Neuronal stem cell (in vitro differentiated cells): ENCODE results near the gene HOXB13.

Experiments used
- DNase-seq: peaks from one replicate; pipeline ENCODE4 v3.0.0-alpha.2; 2013; ENCODE audit warnings: low spot score
- H2AFZ ChIP-seq: one replicate; pipeline ENCODE4 v1.6.1; 2013; ENCODE audit warnings: mild to moderate bottlenecking, low read length, inconsistent platforms
- H2AK5ac ChIP-seq: 2 replicates; pipeline ENCODE4 v1.6.1; 2013; ENCODE audit warnings: low read depth, mild to moderate bottlenecking, inconsistent platforms, low read length, moderate library complexity, mixed read lengths
- H2BK120ac ChIP-seq: 2 replicates; pipeline ENCODE4 v1.6.1; 2013; ENCODE audit warnings: low read depth, mild to moderate bottlenecking, inconsistent platforms, low read length, moderate library complexity, mixed read lengths
- H2BK12ac ChIP-seq: one replicate; pipeline ENCODE4 v1.6.1; 2013; ENCODE audit warnings: low read length, inconsistent platforms
- H2BK15ac ChIP-seq: 2 replicates; pipeline ENCODE4 v1.6.1; 2013; ENCODE audit warnings: mild to moderate bottlenecking, low read length, inconsistent platforms, mixed read lengths
- H2BK5ac ChIP-seq: one replicate; pipeline ENCODE4 v1.6.1; 2013; ENCODE audit warnings: inconsistent platforms, mild to moderate bottlenecking, low read length, moderate library complexity
- H3K14ac ChIP-seq: one replicate; pipeline ENCODE4 v1.6.1; 2013; ENCODE audit warnings: low read length, inconsistent platforms
- H3K18ac ChIP-seq: 2 replicates; pipeline ENCODE4 v1.6.1; 2013; ENCODE audit warnings: low read length, inconsistent platforms
- H3K23ac ChIP-seq: 2 replicates; pipeline ENCODE4 v1.6.1; 2013; ENCODE audit warnings: low read depth, mild to moderate bottlenecking, mixed read lengths, low read length, inconsistent platforms; ENCODE audit not compliant: poor library complexity
- H3K27ac ChIP-seq: replicated peaks from 3 replicates; pipeline ENCODE4 v1.5.1; 2013; ENCODE audit warnings: low read length, inconsistent platforms
- H3K27me3 ChIP-seq, 3 experiments: 2 replicates each; pipeline ENCODE4 v1.6.1; 2013; ENCODE audit warnings: low read length in 3 of 3, mild to moderate bottlenecking in 2 of 3, inconsistent platforms in 1 of 3, low read depth in 1 of 3, mixed read lengths in 1 of 3, moderate library complexity in 1 of 3; ENCODE audit not compliant: control insufficient read depth in 3 of 3, insufficient read depth in 3 of 3
- H3K36me3 ChIP-seq, 2 donors: replicated peaks in 1 of 2; 2 replicates each; pipeline ENCODE4 v1.6.1; 2013; ENCODE audit warnings: low read length in 2 of 2; ENCODE audit not compliant: control insufficient read depth in 2 of 2, insufficient read depth in 2 of 2
- H3K4ac ChIP-seq: 2 replicates; pipeline ENCODE4 v1.6.1; 2013; ENCODE audit warnings: inconsistent platforms, mild to moderate bottlenecking, low read length, moderate library complexity
- H3K4me1 ChIP-seq, 2 donors: 1 replicate in 1 of 2; 2 replicates in 1 of 2; pipeline ENCODE4 v1.6.1; 2013; ENCODE audit warnings: low read length in 2 of 2, low read depth in 1 of 2; ENCODE audit not compliant: control insufficient read depth in 2 of 2, insufficient read depth in 1 of 2
- H3K4me2 ChIP-seq: one replicate; pipeline ENCODE4 v1.6.1; 2013; ENCODE audit warnings: mild to moderate bottlenecking, low read length, inconsistent platforms; ENCODE audit not compliant: insufficient read depth, poor library complexity, severe bottlenecking
- H3K4me3 ChIP-seq, 2 donors: 2 replicates each; pipeline ENCODE4 v1.5.1; 2013; ENCODE audit warnings: low read length in 2 of 2, mild to moderate bottlenecking in 2 of 2, inconsistent platforms in 1 of 2, moderate library complexity in 1 of 2
- H3K79me1 ChIP-seq: one replicate; pipeline ENCODE4 v1.6.1; 2013; ENCODE audit warnings: low read depth, mild to moderate bottlenecking, inconsistent platforms, low read length, moderate library complexity
- H3K9ac ChIP-seq: one replicate; pipeline ENCODE4 v1.6.1; 2013; ENCODE audit warnings: mild to moderate bottlenecking, low read depth, low read length, inconsistent platforms; ENCODE audit not compliant: poor library complexity
- H3K9me3 ChIP-seq, 2 donors: replicated peaks in 1 of 2; 2 replicates each; pipeline versions ENCODE3 to v1.6.1; 2013; ENCODE audit warnings: low read length in 2 of 2, mild to moderate bottlenecking in 2 of 2, inconsistent platforms in 1 of 2, low read depth in 1 of 2, mixed read lengths in 1 of 2, moderate library complexity in 1 of 2; ENCODE audit not compliant: control insufficient read depth in 2 of 2, insufficient read depth in 1 of 2
- H4K8ac ChIP-seq: one replicate; pipeline ENCODE4 v1.6.1; 2013; ENCODE audit warnings: low read depth, mild to moderate bottlenecking, inconsistent platforms, low read length, moderate library complexity
- H4K91ac ChIP-seq: one replicate; pipeline ENCODE4 v1.6.1; 2013; ENCODE audit warnings: low read length, low read depth, mild to moderate bottlenecking, inconsistent platforms; ENCODE audit not compliant: poor library complexity
- WGBS, 2 donors: extraction: QIAGEN DNeasy Blood & Tissue Kit; methylation state at CpG; one replicate each; pipeline ENCODE4 v1.1.7; 2013; ENCODE audit warnings: missing lambda C conversion rate in 2 of 2, mixed read lengths in 1 of 2; ENCODE audit not compliant: insufficient read length in 2 of 2, insufficient replicate concordance in 1 of 2; ENCODE audit errors: extremely low coverage in 2 of 2; 5-methylcytosine and 5-hydroxymethylcytosine counted together

The HOXB13 gene

GRCh38 chr17:48715496-48716399, 12.8 kb downstream of the HOXB13 start:
- no CpG with 5 or more reads among the region's 5 CpGs for WGBS, 2 donors
- H3K23ac ChIP-seq: no peak overlapping the region
- no peak overlapping the region for H2BK5ac ChIP-seq
- no peak overlapping the region for H2AK5ac ChIP-seq
- H3K27ac ChIP-seq: no peak overlapping the region
- H2AFZ ChIP-seq: no peak overlapping the region
- H3K79me1 ChIP-seq: no peaks in the 10 kb centered on the region
- peaks cover 0 to 2% of the 10 kb centered on the region in 2 donors for H3K9me3 ChIP-seq
- peaks cover 26 to 72% (median 53%) of the 10 kb centered on the region in 3 experiments for H3K27me3 ChIP-seq
- no peak overlapping the region for H4K8ac ChIP-seq
- DNase-seq: no peak
- no peak overlapping the region for H3K14ac ChIP-seq
- H2BK120ac ChIP-seq: no peak overlapping the region
- no peak overlapping the region for H2BK12ac ChIP-seq
- no peak overlapping the region for H2BK15ac ChIP-seq
- no peaks in the 10 kb centered on the region for H3K36me3 ChIP-seq
- no peak overlapping the region for H3K4ac ChIP-seq
- no peak overlapping the region for H3K4me2 ChIP-seq
- no peak overlapping the region for H3K18ac ChIP-seq
- no peak overlapping the region for H3K4me3 ChIP-seq
- no peak overlapping the region for H4K91ac ChIP-seq
- no peaks in the 10 kb centered on the region for H3K4me1 ChIP-seq
- no peak overlapping the region for H3K9ac ChIP-seq

GRCh38 chr17:48711128-48711527, 17.4 kb downstream of the HOXB13 start:
- no CpG with 5 or more reads among the region's 4 CpGs for WGBS, 2 donors

GRCh38 chr17:48704361-48705248, 23.9 kb downstream of the HOXB13 start:
- Histone ChIP-seq H3K4me1 (peaks cover 0 to 3% of the 10 kb centered on the region in 2 donors), H4K8ac (no peak overlapping the region), H2BK12ac (no peak overlapping the region), H3K14ac (no peak overlapping the region), H2BK15ac (no peak overlapping the region), H3K9ac (no peak overlapping the region), H3K4me3 (no peak overlapping the region), H2AK5ac (no peak overlapping the region), H3K79me1 (no peaks in the 10 kb centered on the region), H3K23ac (no peak overlapping the region), H2BK120ac (no peak overlapping the region), H3K18ac (no peak overlapping the region), H3K27ac (no peak overlapping the region), H2BK5ac (no peak overlapping the region), H3K36me3 (no peaks in the 10 kb centered on the region), H4K91ac (no peak overlapping the region), H3K9me3 (no peaks in the 10 kb centered on the region), H2AFZ (no peak overlapping the region), H3K27me3 (peaks cover 0 to 41% (median 11%) of the 10 kb centered on the region in 3 experiments), H3K4me2 (no peak overlapping the region), H3K4ac (no peak overlapping the region)
- DNase-seq: no peak
- WGBS, 2 donors: no CpG with 5 or more reads among the region's 11 CpGs

More at GRCh38 chr17:48711128-48711527, 17.4 kb downstream of the HOXB13 start:
- no peak overlapping the region for H3K27ac ChIP-seq
- H3K14ac ChIP-seq: no peak overlapping the region
- no peak overlapping the region for H2BK120ac ChIP-seq
- H2BK5ac ChIP-seq: no peak overlapping the region
- DNase-seq: no peak
- no peak overlapping the region for H4K91ac ChIP-seq
- H3K4ac ChIP-seq: no peak overlapping the region
- no peak overlapping the region for H4K8ac ChIP-seq
- no peak overlapping the region for H3K4me3 ChIP-seq
- H3K79me1 ChIP-seq: no peaks in the 10 kb centered on the region
- no peak overlapping the region for H3K4me2 ChIP-seq
- no peaks in the 10 kb centered on the region for H3K36me3 ChIP-seq
- H3K9me3 ChIP-seq: no peaks in the 10 kb centered on the region
- H2AFZ ChIP-seq: no peak overlapping the region
- no peak overlapping the region for H2BK15ac ChIP-seq
- H2BK12ac ChIP-seq: no peak overlapping the region
- no peak overlapping the region for H3K9ac ChIP-seq
- no peak overlapping the region for H3K23ac ChIP-seq
- H2AK5ac ChIP-seq: no peak overlapping the region
- H3K27me3 ChIP-seq: peaks cover 0 to 44% (median 20%) of the 10 kb centered on the region in 3 experiments
- H3K18ac ChIP-seq: no peak overlapping the region
- H3K4me1 ChIP-seq: no peaks in the 10 kb centered on the region
